Fibroblast of the aortic adventitia (primary cell): ENCODE measurements around the gene ERC2. TPM values are rescaled to one million over a fixed set of nuclear protein-coding genes. Genes with fewer than 3 reads are reported as not detected.

ENCODE experiments used
- DNase-seq: peaks from one replicate; pipeline ENCODE4 v3.0.0-alpha.2; 2010; ENCODE audit warnings: low read depth
- H3K4me3 ChIP-seq: 2 replicates; pipeline ENCODE4 v1.5.1; 2011; ENCODE audit warnings: low read depth, mild to moderate bottlenecking, control low read depth, low read length, moderate library complexity
- CTCF ChIP-seq: IDR thresholded peaks from 2 replicates; pipeline ENCODE4 v1.5.1; 2011; ENCODE audit warnings: mild to moderate bottlenecking, low read length, control low read depth, inconsistent platforms; ENCODE audit not compliant: insufficient read depth
- total RNA-seq: library from RNA; depleted of rRNA; stranded (reverse); fragments of >200 nt; gene quantifications from 2 replicates; pipeline ENCODE4 v1.2.3, GENCODE V29; 2012; ENCODE audit warnings: low replicate concordance

Gene ERC2
- total RNA-seq, 1 donor, result 0.09 TPM

DNA sequence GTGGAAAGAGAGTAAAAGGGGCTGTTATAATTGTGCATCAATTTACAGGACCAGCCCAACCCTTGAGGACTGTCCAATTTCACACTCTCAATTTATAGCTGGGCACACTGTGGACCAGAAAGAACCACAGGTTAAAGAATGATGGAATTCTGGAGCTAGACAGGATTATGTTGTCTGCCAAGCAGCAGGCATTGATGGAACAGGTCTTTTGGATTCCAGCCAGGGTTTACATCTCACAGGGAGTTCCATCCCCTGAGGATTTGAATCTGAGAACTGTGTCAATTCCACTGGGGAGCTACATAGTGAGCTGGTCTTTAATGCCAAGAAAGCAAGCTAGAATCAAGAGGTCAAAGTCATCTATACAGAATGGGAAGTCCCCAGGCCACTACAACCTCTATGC is 591.7 kb downstream of the ERC2 start:
- no peak overlapping the region for H3K4me3 ChIP-seq
- DNase-seq, result no peak
- TF ChIP-seq CTCF, result no peak

DNA sequence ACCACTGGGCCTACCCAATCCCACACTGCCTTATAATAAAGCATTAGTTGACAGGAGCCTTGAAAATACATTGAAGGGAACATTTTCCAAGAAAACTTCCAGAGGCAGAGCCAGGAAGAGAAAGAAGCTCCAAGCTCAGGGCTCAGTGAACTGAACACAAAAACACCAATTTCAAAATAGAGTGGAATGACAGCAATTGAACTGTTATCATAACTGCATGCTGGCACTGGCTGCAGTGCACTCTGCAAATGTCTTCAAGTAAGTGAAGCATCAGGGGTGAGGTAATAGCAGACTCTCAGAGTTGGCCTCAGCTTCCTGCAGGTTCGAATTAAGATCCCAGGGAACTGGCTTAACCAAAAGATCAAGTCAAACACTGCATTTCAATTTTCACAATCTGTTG is 593.2 kb downstream of the ERC2 start:
- no peak for DNase-seq
- TF ChIP-seq CTCF, result no peak
- H3K4me3 ChIP-seq, result no peak overlapping the region

GRCh38 chr3:55873523-55874254 is 594.6 kb downstream of the ERC2 start:
- DNase-seq, result no peak
- no peak for TF ChIP-seq CTCF
- H3K4me3 ChIP-seq, result no peak overlapping the region

DNA sequence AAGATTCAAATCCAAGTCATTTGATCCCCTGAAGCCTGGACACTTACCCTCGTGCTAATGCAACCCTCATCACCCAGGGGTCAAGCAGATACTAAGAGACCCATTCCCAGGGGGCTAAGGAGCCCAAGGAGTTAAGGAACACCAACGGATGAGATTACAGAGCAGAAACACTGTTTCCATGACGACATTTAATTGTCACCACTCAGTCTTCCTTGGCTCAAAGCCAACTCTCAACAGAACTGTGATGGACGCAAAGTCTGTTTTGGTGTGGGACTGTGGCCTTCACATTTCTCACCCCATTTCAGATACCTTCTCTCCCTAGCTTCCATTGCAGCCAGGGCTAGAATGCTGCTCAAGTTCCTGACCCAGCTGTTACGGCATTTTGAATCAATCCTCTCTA is 597.7 kb downstream of the ERC2 start:
- no peak for DNase-seq
- no peak overlapping the region for H3K4me3 ChIP-seq
- TF ChIP-seq CTCF, result no peak

- no peak for TF ChIP-seq CTCF
- no peak for DNase-seq
- no peak overlapping the region for H3K4me3 ChIP-seq
Measured at GRCh38 chr3:55868347-55868746, 599.9 kb downstream of the ERC2 start.

DNA sequence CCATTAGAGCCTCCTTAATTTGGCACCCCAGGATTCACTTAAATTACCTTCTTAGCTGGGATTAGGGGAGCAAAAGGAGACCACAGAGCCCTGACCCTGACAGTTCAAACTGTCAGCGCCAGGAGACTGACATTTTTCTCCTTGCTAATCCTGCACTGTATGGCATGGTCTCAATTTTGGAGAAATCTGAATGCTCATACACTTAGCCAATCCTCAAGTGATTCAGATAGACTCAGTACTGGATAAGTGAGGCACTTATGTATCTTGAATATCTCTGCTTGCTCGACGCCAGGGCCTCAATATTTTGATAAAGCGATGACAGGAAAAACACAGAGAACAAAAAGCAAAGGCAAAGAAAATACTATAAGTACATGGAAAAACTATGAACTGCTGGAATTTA is 605.2 kb downstream of the ERC2 start:
- H3K4me3 ChIP-seq, result no peak overlapping the region
- no peak for TF ChIP-seq CTCF
- no peak for DNase-seq
